Activated naive CD4-positive, alpha-beta T cell (primary cell): ENCODE measurements around the gene BRIX1.
"Not testable (repeated sequence)": the region's sequence is repeated elsewhere in the genome, so short reads cannot be mapped to it uniquely, and the experiment has no call there.

Source experiments
- DNase-seq, 4 experiments: peaks; one replicate each; lab custom pipeline; 2025; lab: John Stamatoyannopoulos, UW

Gene BRIX1

DNA sequence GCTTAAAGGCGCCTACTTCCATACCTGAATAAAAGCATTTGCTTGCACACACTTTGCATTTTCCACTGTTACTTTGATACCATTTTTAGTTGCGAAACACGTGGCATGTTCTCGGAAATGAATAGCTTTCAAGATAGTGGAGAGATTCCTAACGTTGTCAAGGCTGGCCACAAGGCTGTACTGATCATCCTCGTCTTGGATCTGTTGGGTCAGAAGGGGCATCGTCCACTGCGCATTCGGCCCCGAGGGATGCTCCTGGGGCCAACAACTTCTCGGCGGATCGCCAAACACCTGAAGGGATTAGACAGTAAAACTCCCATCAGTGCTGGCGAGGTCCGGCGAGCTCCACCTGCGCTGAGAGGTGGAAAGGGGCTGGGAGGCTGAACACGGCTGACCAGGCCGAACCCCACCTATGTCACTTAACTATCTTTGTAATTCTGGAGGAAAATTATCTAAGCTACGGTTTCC is 806 bp upstream of the BRIX1 start:
- DNase-seq = peak in 1 of 4 experiments; percentile 21

DNA sequence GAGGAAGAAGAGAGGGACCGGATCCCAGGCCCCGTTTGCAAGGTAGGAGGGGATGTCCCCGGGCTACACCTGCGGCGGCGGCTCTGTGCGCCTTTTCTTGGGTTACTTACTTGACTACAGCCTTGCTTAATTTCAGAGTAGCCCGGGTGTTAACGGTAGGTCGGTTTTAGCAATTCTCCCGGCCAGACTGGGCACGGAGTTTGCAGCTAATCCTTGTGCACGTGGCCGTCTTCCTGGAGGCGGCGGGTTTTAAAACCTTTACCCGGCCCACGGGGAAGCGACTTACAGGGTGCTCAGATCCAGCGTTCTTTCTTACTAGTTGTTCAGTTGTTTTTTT is 313 bp downstream of the BRIX1 start:
- peak in 1 of 4 experiments; percentile 45 for DNase-seq

DNA sequence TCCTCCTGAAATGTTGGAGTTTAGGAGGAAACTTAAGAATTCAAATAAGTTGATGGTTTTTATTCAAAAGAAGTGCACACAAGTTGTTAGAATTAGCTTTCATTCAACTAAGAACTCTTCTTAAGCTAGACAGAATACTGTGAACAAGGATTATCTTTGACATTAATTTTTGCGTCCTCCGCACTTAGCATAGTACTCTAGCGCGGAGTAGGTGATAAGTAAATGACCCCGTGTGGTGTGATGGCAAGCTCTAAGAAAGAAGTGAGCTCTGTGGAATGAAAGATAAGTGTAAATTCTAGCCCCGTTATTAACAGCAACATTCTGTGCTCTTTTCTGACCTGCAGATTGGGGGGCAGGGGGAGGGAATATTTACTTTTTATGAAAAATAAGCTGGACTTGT is 1.0 kb downstream of the BRIX1 start:
- DNase-seq = no peak

DNA sequence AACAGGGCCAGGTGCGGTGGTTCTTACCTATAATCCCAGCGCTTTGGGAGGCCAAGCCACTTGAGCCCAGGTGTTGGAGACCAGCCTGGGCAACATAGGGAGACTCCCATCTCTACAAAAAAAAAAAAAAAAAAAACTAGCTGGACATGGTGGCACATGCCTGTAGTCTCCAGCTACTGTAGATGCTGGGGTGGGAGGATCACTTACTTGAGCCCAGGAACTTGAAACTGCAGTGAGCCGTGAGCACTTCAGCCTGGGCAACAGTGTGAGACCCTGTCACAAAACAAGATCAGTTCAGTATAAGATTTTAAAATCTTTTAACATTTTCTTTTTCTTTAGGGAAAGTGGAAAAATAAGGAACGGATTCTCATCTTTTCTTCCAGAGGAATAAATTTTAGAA is 2.5 kb downstream of the BRIX1 start:
- no peak for DNase-seq

DNA sequence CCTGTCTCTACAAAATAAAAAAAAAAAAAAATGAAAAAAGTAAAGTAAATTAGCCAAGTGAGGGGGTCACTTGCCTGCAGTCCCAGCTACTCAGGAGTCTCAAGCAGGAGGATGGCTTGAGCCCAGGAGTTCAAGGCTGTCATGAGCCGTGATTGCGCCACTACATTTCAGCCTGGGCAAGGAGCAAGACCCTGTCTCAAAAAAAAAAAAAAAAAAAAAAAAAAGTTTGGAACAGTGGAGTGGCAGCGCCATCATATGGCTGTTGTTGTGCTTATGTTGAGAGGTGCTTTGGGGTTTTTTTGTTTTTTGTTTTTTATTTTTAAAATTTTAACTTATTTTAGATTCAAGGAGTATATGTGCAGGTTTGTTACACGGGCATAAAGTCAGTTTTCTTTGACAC is 3.6 kb downstream of the BRIX1 start:
- no peak for DNase-seq

DNA sequence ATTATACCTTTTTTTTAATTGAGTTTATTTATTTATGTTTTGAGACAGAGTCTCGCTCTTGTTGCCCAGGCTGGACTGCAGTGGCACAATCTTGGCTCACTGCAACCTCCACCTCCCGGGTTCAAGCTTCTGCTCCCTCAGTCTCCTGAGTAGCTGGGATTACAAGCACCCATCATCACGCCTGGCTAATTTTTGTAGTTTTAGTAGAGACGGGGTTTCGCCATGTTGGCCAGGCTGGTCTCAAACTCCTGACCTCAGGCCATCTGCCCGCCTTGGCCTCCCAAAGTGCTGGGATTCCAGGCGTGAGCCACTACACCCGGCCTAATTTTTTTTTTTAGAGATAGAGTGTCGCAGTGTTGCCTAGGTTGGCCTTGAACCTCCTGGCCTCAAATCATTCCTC is 7.7 kb downstream of the BRIX1 start:
- not testable (repeated sequence) for DNase-seq

DNA sequence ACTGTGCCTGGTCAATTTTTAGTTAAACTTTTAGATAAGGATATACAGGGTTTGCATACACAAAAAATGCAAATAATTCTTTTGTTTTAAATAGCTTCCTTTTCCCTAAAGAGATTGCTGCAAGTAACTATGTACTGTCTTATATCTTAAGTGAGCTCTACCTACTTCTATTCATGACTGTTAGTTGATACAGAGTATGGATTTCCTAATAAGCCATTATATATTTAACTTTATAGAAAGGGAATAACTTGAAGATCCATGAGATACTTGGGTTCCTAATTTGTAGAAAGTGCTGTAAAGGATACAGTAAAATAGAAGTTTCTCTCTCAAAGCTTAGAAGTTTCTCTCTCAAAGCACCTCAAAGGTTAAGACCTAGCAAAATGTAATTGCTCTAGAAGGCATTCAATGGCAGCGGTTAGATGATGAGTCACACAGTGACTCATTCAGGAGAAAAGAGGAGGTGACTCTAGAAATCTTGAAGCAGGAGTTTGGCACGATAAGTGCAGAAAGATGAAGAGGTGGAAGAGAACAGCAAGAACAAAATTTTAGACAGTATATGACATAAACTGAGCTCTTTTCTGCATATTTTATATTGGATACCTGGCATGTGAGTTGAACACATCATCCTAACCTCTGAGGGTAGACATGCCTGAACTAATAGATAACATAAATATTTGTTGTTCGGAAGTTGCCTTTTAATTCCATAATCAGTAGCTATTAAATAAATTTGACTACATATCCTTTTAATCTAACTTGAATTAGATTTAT is 8.4 kb downstream of the BRIX1 start:
- no peak for DNase-seq

DNA sequence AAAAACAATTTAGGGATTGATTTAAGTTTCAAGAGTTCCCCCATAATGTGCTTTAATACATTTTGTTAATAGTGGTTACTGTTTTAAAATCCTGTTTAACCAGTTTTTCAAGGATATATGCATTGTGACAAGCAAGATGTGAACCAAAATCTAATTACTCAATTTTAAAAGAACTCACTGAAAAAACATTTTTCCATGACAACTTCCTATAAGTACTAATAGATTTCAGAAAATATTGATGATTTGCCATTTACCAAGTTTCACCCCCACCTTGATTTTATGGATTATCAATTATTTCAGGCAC is 8.9 kb downstream of the BRIX1 start:
- no peak for DNase-seq

DNA sequence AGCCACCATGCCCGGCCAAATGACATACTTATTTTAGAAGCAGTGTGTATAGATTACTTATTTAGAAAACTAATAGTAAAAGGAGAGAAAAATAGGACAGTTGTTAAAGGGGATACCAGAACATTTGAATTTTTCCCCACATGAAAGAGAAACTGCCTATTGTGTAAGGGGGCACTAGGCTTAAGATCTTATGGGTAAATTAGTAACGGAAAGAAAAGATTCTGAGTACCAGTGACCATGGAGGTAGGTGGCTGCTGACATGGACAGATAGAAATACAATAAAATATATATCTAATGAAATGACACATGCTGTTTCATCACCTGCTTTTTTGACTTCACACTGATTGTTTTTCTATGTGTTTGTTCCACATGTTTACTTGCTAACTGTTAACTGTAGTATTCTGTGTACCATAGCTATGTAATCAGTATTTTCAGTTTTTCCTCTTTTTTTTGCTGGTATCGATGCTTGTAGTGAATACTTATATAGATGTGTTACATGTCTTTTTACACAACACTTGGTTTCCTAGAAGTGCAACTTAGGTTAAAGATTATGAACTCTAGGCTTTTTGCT is 10.9 kb downstream of the BRIX1 start:
- no peak for DNase-seq

DNA sequence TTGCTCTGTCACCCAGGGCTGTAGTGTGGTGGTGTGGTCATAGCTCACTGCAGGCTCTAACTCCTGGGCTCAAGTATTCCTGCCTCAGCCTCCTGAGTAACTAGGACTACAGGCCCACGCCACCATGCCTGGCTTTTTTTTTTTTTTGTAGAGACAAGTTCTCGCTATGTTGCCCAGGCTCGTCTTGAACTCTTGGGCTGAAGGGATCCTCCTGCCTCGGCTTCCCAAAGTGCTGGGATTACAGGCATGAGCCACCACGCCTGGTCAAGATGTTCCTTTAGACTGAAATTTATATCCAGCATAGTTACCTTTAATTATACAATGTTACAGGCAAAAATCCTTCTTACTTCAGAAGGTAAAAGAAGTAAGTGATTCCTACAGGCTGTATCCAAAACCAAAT is 12.3 kb downstream of the BRIX1 start:
- DNase-seq = no peak

DNA sequence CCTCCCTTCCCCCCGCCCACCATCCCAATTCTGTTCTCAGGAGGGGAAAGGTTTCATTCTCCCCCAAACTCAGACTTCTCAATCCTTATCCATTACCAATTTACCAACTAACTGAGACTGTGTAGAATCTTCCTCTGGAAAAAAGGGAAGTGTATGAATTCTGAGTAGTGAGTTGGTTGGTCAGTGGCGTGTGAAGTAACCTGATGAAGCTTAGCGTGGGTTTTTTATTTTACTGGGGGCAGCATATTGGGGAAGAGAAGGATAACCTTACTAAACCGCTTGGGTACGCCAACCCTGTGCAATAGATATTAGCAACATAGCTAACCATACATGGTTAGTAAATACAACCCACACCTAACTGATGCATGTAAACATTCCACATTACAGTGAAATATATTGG is 12.8 kb downstream of the BRIX1 start:
- no peak for DNase-seq

DNA sequence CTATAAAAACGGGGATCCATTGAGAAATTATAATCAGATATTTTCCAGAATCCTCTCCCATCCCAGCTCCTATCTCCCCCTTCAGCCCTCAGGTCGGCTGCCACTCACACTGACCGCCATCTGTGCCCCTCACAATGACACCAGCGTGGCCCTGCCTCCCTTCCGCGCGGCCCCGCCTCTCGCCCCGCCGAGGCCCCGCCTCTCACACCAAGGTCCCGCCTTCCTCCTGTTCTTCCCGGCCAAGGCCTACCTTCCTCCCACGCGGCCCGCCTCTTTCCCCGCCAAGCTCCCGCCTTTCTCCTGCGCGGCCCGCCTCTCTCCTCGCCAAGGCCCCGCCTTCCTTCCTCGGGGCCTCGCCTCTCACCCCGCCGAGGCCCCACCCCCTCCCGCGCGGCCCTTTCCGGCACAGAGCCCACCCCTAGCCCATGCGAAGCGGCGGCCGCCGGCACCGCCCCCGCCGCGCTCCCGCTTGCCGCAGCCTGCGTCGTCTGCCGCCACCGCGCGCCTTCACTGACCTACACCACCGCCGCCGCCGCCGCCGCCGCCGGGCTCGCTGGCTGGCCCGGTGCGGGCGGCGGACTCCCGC is 13.7 kb downstream of the BRIX1 start, which contains the start of gene DNAJC21:
Gene DNAJC21 (plus strand): TSS at position 426 of the 586 bp plus-strand sequence. CDS start 261 bp downstream, outside the sequence.
- DNase-seq = peak; percentile 89 to 96 (median 94)

DNA sequence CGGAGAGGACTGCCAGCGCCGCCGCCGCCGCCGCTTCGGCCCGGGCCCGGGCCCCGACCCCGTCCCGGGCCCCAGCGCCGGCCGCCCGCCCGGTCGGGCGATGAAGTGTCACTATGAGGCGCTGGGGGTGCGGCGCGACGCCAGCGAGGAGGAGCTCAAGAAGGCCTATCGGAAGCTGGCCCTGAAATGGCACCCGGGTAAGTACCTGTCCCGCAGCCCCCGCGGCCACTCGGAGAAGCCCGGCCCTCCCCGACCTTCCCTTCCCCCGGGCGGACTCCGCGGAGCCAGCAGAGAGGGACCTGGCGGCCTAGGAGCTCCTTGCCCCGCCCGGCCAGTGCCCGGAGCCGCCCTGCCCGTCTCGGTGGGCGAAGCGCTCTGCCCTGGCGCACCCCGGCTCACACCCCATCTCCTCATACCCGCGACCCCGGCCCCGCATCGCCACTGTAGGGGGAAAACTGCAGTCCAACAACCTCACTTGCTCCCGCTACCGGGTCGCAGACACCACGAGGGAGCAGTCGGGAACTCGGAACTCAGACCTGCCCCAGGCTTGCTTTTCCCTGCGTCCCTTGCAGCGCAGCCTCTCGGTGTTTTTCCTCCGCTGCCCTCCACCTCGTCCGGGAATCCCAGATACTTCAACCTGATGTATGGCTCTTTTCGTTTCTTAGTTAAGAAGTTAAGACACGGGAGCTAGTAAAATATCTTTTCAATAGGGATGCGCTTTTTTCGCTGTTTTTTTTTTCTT is 14.4 kb downstream of the BRIX1 start:
- peak; percentile 31 to 74 (median 56) for DNase-seq

DNA sequence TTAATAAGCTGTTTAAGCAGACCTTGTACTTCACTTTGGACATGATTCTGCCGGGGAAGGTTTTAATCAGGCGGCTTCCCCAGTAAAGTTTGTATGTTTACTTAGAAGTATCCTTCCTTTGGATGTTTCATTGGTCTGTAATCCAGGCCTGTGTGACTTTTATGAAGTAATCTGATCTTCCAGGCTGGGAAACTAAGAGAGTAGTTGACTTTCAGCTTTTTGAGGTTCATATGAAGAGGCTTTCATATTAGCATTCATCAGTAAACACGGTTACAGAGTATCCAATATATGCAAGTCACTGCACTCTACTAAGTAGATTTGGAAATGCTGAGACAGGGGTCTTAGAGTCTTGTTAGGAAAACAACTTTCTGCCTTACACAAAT is 14.9 kb downstream of the BRIX1 start:
- no peak for DNase-seq

DNA sequence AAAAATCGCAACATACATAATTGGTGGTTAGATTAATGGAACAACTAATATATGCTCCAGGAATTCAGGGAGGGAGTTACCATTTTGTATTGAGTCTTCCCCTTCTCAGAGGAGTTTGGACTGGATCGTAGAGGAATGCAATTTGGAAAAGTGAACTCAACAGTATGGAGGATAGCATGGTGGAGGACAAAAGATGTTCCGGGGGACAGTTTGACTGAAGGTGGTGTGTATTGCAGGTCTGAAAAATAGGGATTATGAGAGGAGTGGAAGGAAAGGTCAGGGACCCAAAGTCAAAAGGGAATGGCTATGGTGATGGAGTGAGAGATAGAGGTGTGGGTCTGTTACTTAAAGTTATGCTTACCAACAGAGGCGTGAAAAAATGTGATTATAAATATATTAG is 15.4 kb downstream of the BRIX1 start:
- DNase-seq = no peak

DNA sequence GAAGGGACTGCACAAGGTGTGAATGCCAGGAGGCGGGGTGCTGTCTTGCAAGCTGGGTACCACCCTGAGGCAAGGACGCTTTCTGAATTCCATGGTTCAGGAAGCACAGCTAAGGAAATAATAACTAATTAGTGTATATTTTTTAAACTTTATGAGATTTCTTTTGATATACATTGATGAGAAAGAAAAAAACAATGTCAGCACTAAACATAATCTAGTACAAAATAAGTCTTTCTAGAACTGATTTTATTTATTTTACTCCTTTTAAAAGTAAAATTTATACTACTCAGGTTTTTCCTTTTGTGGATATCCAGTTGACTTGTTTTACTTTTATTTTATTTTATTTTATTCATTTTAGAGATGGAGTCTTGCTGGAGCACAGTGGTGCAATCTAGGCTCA is 17.4 kb downstream of the BRIX1 start:
- DNase-seq = no peak

DNA sequence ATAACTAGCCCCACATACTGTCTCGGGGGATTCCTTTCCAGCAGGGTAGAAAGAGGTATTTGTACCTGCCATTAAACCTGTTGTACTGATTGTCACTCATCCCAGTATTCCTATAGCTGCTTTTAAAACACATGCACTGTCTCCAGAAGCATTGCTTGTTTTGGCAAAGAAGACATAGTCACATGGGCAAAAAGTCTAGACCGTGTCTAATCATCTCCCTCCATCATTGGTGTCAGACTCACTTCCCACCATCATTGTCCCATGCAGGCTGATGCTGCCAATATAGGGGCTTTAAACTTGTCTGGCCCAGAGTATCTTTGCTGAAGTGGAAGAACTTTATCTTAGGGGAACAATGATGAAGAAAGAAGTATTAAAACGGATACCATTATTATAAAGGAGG is 26.4 kb downstream of the BRIX1 start:
- no peak for DNase-seq

DNA sequence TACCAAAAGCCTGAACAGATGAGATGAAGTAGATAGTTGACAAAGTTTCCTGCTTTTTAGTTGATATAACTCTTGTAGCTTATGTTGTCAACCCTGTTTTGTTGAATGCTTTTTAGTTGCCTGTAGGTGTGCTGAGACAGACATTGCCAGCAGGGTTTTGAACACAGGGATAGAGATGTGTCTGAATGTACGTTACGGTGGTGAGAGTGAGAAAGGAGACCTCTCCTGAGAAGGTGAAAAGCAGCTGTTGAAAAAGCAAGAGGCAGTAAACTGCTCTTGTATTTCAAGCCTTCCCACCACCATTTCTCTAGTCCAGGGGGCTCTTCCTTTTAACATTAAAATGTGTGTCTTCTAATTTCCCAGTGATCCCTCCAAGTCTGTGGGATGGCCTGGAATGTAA is 28.5 kb downstream of the BRIX1 start:
- DNase-seq = no peak

DNA sequence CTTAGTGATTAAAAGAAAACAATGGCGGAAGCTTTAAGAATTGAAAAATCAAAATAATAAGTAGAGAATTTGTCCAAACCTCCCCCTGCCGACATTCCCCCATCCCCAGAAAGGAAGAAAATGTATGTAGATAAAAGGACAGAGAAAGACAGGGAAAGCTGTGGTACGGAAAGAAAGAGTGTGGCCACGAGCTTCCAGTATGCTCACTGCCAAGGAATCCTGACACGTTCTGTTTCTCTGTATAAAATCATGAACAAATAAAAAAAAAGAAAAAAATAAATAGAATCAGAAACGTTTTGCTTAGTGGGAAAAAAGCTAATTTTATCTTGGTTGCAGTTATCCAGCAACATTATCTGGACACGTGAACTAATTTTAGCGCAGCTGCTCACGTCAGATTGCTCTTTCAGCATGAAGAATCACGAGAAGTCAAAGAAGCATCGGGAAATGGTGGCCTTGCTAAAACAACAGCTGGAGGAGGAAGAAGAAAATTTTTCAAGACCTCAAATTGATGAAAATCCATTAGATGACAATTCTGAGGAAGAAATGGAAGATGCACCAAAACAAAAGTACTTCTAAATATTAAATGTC is 29.0 kb downstream of the BRIX1 start:
- no peak for DNase-seq

DNA sequence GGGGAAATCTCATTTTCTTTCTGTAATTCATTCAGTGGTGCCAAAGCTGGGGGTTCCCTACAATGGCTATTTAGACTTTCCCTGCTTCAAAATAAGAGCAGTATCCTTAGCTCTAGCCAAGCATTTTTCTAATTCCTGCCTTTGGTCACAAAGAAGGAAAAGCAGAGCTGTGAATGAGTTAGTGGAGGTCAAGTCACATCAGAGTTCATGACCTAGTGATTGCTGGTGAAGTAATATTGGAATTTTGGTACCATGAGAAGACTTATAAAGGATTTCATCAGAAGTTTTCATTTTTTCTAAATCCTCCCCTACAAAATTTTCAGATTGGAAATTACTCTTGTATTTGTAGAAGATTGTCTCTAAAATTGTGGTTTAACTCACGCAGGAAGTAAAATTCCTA is 41.8 kb downstream of the BRIX1 start:
- no peak for DNase-seq

DNA sequence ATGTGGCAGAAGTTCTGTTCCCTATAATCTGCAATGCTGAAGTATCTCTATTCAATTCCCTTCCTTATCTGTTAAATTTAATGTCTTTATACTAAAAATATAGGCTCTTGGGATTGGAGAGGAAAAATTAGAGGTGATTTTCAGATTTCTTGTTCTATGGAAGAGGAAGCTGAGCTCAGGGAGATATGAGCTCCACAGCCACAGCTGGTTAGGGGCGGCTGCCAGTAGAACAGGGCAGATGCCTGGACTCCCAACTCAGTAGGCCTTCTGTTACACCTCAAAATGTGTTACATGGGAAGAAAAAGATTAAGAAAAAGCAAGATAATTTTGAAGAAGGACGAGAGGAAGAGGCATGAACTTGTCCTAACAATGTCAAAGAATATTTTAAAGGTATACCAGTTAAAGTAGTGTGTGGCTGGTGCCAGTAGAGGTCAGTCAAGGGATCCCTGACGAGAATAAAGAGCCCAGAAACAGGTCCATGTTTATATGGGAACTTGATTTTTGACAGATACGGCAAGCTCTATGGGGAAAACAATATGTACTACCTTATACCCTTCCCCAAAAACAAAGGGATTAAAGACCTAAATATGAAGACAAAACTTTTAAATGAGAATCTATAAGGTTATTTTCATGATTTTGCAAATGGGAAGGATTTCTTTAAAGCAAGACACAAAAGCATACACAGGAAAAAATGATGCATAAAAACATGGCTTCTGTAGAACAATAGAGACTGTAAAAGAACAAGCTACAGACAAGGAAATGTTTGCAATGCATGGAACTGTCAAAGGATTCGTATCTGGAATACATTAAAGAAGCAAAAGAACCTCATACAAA is 42.6 kb downstream of the BRIX1 start:
- no peak for DNase-seq

DNA sequence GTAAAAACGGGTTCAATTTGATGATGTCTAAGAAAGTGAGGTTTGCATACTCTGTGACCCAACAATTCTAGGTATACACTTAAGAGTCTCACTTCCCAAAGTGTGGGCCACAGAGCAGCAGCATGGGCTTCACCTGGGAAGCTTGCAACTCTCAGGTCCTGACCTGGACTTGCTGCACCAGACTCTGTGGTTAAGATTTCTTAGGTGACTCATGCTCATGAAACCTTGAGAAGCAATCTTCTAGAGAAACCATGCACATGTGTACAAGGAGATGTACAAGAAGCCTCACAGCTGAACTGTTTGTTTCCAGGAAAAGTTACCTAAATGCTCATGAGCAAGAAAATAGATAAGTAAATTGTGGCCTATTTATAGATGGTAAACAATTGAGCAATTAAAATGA is 43.8 kb downstream of the BRIX1 start:
- DNase-seq = no peak
